ENCODE results near the gene IL37.

- TF ChIP-seq JUN (IDR thresholded peaks at IDR 0.05; ENCODE audit: borderline replicate concordance, insufficient read depth, insufficient read length, low read depth) = no peak
- TF ChIP-seq EZH2 (IDR thresholded peaks at IDR 0.05; ENCODE audit: borderline replicate concordance, low read depth, low read length, severe bottlenecking) = no peak
- no peak for TF ChIP-seq CTCF (IDR thresholded peaks at IDR 0.05; ENCODE audit: extremely low read depth in 1 of 2, insufficient read depth in 1 of 2, low read depth in 1 of 2, low read length in 2 of 2)
- no peak for TF ChIP-seq POLR2A (IDR thresholded peaks at IDR 0.05; ENCODE audit: low read depth, low read length)
- TF ChIP-seq POLR2AphosphoS5 (IDR thresholded peaks at IDR 0.05; ENCODE audit: insufficient read depth, low read depth, low read length) = no peak
- TF ChIP-seq GATA2 (IDR thresholded peaks at IDR 0.05; ENCODE audit: insufficient read depth, insufficient read length, low read depth, low read length) = no peak
- TF ChIP-seq MAX (IDR thresholded peaks at IDR 0.05; ENCODE audit: insufficient read depth, insufficient read length) = no peak
- TF ChIP-seq MYC (IDR thresholded peaks at IDR 0.05; ENCODE audit: low read depth, low read length) = no peak
- TF ChIP-seq FOS (IDR thresholded peaks at IDR 0.05; ENCODE audit: borderline replicate concordance, insufficient read depth, low read length) = no peak
Observed at GRCh38 chr2:112910865-112911264, at the start of gene IL37.

All from endothelial cell of umbilical vein (primary cell).